Upper lobe of left lung (tissue), 6 donors: ENCODE data around the gene TM2D3. TPM values are rescaled to one million over a fixed set of nuclear protein-coding genes. Genes with fewer than 3 reads are reported as not detected.

ENCODE experiments used
- ATAC-seq, 2 donors: fragments of 200-7000 bp; cut with Tn5 transposase; one replicate each; pipeline ENCODE4 v1.9.1; 2022; ENCODE audit warnings: mild to moderate bottlenecking in 2 of 2, moderate library complexity in 2 of 2; ENCODE audit not compliant: low FRiP score in 2 of 2
- DNase-seq, 2 donors: peaks; one replicate each; pipeline ENCODE4 v3.0.0-alpha.2; 2019 to 2020
- H3K27ac ChIP-seq, 4 donors: fragments of 200-600 bp; sonication (generic); one replicate each; pipeline ENCODE4 v1.5.1; 2016 to 2019
- H3K27me3 ChIP-seq, 4 donors: fragments of 200-600 bp; sonication (generic); one replicate each; pipeline ENCODE4 v1.5.1; 2017 to 2019
- H3K36me3 ChIP-seq, 4 donors: fragments of 200-600 bp; sonication (generic); one replicate each; pipeline ENCODE4 v1.5.1; 2016 to 2019
- H3K4me1 ChIP-seq, 4 donors: fragments of 200-600 bp; sonication (generic); one replicate each; pipeline ENCODE4 v1.5.1; 2018 to 2019
- H3K4me3 ChIP-seq, 4 donors: fragments of 200-600 bp; sonication (generic); one replicate each; pipeline ENCODE4 v1.5.1; 2017 to 2019; ENCODE audit warnings: mild to moderate bottlenecking in 2 of 4, moderate library complexity in 1 of 4
- H3K9me3 ChIP-seq, 4 donors: fragments of 200-600 bp; sonication (generic); one replicate each; pipeline ENCODE4 v1.5.1; 2018 to 2019
- EP300 ChIP-seq, 4 donors: sonication (generic); formaldehyde crosslinking; IDR thresholded peaks; one replicate each; pipeline ENCODE4 v1.5.1; 2017; ENCODE audit warnings: antibody characterized with exemption in 4 of 4, control low read depth in 2 of 4
- POLR2A ChIP-seq, 4 donors: fragments of 450-650 bp; IDR thresholded peaks; one replicate each; pipeline ENCODE4 v1.5.1; 2016 to 2017; ENCODE audit warnings: antibody characterized with exemption in 4 of 4, mild to moderate bottlenecking in 2 of 4
- POLR2AphosphoS5 ChIP-seq, 2 donors: sonication (generic); formaldehyde crosslinking; IDR thresholded peaks; one replicate each; pipeline ENCODE4 v1.5.1; 2017; ENCODE audit warnings: antibody characterized with exemption in 2 of 2
- WGBS, 2 donors: methylation state at CpG; one replicate each; pipeline ENCODE4 v1.1.5; 2017 to 2018; 5-methylcytosine and 5-hydroxymethylcytosine counted together
- total RNA-seq, 6 donors: library from RNA; depleted of rRNA in 4 of 6; stranded (reverse); fragments of >200 nt in 4 of 6; gene quantifications; one replicate each; pipeline versions ENCODE4 v1.1.0 to v1.2.1, GENCODE V29; 2016 to 2021
- TF ChIP-seq, protein P1 (sequence below), 6 experiments: fragments of 450-650 bp in 4 of 6; fragments of 200-600 bp in 2 of 6; sonication (generic) in 2 of 6; IDR thresholded peaks; one replicate each; pipeline ENCODE4 v1.5.1; 2016 to 2019; ENCODE audit warnings: antibody characterized with exemption in 6 of 6
- donor health status: DM: no; HTN: no; CAD: no; lungs with moderate emphysema.
- donor health status: DM: no; HTN: yes; CAD: no; lungs with severe emphysema.

Gene TM2D3
- total RNA-seq, 6 donors from 2014 or later: 14.0 to 60.2 (median 46.5) TPM

GRCh38 chr15:101608201-101608600, 44.0 kb downstream of the TM2D3 start:
- ATAC-seq: no peak

DNA sequence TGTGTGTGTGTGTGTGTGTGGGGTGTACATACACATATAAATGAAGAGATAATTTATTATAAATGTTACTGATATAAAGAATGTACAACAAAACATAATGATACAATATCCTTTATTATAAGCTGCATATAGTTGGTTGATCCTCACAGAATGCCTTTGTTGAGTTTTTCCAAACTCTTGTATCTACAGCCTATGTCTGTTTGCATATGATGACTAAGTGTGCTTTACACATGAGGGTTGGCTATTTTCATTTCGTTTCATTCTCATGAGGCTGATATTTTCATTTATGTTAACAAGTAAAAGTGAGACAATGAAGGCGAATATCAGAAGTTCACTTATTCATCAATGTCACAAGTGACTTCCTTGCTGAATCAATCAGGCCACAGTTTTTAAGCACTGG, 45.1 kb downstream of the TM2D3 start:
- Histone ChIP-seq H3K4me3 (no peak overlapping the region), H3K36me3 (no peaks in the 10 kb centered on the region), H3K27ac (no peak overlapping the region), H3K27me3 (no peaks in the 10 kb centered on the region), H3K9me3 (no peaks in the 10 kb centered on the region), H3K4me1 (no peaks in the 10 kb centered on the region)
- TF ChIP-seq, protein P1, sequence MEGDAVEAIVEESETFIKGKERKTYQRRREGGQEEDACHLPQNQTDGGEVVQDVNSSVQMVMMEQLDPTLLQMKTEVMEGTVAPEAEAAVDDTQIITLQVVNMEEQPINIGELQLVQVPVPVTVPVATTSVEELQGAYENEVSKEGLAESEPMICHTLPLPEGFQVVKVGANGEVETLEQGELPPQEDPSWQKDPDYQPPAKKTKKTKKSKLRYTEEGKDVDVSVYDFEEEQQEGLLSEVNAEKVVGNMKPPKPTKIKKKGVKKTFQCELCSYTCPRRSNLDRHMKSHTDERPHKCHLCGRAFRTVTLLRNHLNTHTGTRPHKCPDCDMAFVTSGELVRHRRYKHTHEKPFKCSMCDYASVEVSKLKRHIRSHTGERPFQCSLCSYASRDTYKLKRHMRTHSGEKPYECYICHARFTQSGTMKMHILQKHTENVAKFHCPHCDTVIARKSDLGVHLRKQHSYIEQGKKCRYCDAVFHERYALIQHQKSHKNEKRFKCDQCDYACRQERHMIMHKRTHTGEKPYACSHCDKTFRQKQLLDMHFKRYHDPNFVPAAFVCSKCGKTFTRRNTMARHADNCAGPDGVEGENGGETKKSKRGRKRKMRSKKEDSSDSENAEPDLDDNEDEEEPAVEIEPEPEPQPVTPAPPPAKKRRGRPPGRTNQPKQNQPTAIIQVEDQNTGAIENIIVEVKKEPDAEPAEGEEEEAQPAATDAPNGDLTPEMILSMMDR (IDR thresholded peaks at IDR 0.05): no peak
- TF ChIP-seq POLR2AphosphoS5 (IDR thresholded peaks at IDR 0.05) (no peak), EP300 (IDR thresholded peaks at IDR 0.05) (no peak), POLR2A (IDR thresholded peaks at IDR 0.05) (no peak)
- ATAC-seq: no peak
- no peak for DNase-seq
- 60% methylated on average over 2 of the region's 2 CpGs for WGBS, 2 donors

More at GRCh38 chr15:101608201-101608600, 44.0 kb downstream of the TM2D3 start:
- TF ChIP-seq EP300 (IDR thresholded peaks at IDR 0.05): no peak
- TF ChIP-seq POLR2AphosphoS5 (IDR thresholded peaks at IDR 0.05): no peak
- TF ChIP-seq, protein P1 (IDR thresholded peaks at IDR 0.05): no peak
- TF ChIP-seq POLR2A (IDR thresholded peaks at IDR 0.05): no peak
- Histone ChIP-seq H3K4me1 (no peaks in the 10 kb centered on the region), H3K27ac (no peak overlapping the region), H3K36me3 (no peaks in the 10 kb centered on the region), H3K4me3 (no peak overlapping the region), H3K27me3 (no peaks in the 10 kb centered on the region), H3K9me3 (no peaks in the 10 kb centered on the region)
- 76% methylated on average over 9 of the region's 9 CpGs for WGBS, 2 donors
- no peak for DNase-seq

- TF ChIP-seq POLR2AphosphoS5 (IDR thresholded peaks at IDR 0.05) (no peak), POLR2A (IDR thresholded peaks at IDR 0.05) (no peak), EP300 (IDR thresholded peaks at IDR 0.05) (no peak)
- TF ChIP-seq, protein P1 (IDR thresholded peaks at IDR 0.05): no peak
- no peak overlapping the region for H3K27ac ChIP-seq
- WGBS, 2 donors: 93 to 99% methylated on average over 4 of the region's 4 CpGs
- no peak overlapping the region for H3K4me3 ChIP-seq
- no peak for DNase-seq
- H3K36me3 ChIP-seq: no peaks in the 10 kb centered on the region
- H3K27me3 ChIP-seq: no peaks in the 10 kb centered on the region
- no peaks in the 10 kb centered on the region for H3K9me3 ChIP-seq
- ATAC-seq: no peak
- H3K4me1 ChIP-seq: no peaks in the 10 kb centered on the region
Observed at GRCh38 chr15:101604124-101604874, 47.9 kb downstream of the TM2D3 start.

DNA sequence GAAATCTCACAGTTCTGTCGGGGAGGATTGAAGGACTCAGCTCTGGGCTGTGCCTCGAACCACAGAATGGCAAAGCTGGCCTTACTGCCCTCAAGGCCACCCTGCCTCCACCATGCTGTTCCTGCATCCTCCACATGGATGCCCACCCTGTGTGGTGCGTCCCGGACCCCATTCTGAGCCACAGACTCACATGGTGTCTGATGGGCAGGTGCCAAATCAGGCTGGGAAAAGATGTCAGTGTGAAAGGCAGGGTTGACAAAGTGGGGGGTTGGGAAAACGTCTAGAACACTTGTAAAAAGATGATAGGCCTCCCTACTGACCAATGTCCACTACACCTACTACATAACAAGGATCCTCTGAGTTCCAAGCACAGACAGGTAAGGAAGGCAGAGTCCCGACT, 49.4 kb downstream of the TM2D3 start:
- TF ChIP-seq POLR2AphosphoS5 (IDR thresholded peaks at IDR 0.05) (no peak), POLR2A (IDR thresholded peaks at IDR 0.05) (no peak), EP300 (IDR thresholded peaks at IDR 0.05) (no peak)
- TF ChIP-seq, protein P1 (IDR thresholded peaks at IDR 0.05): no peak
- ATAC-seq (no peak), DNase-seq (no peak)
- Histone ChIP-seq H3K4me3 (no peak overlapping the region), H3K4me1 (no peaks in the 10 kb centered on the region), H3K27ac (no peak overlapping the region), H3K27me3 (no peaks in the 10 kb centered on the region), H3K9me3 (no peaks in the 10 kb centered on the region), H3K36me3 (no peaks in the 10 kb centered on the region)
- 77 to 93% methylated on average over 6 of the region's 6 CpGs for WGBS, 2 donors

- ATAC-seq (no peak), DNase-seq (no peak)
- WGBS, 2 donors: 29 to 58% methylated on average over 2 to 4 of the region's 4 CpGs
- no peaks in the 10 kb centered on the region for H3K36me3 ChIP-seq
- no peaks in the 10 kb centered on the region for H3K4me1 ChIP-seq
- no peak for TF ChIP-seq POLR2A (IDR thresholded peaks at IDR 0.05)
- TF ChIP-seq, protein P1 (IDR thresholded peaks at IDR 0.05): no peak
- TF ChIP-seq POLR2AphosphoS5 (IDR thresholded peaks at IDR 0.05): no peak
- TF ChIP-seq EP300 (IDR thresholded peaks at IDR 0.05): no peak
- H3K4me3 ChIP-seq: no peak overlapping the region
- no peaks in the 10 kb centered on the region for H3K27me3 ChIP-seq
- no peaks in the 10 kb centered on the region for H3K9me3 ChIP-seq
- no peak overlapping the region for H3K27ac ChIP-seq
Observed at GRCh38 chr15:101600035-101600434, 52.1 kb downstream of the TM2D3 start.
